ENCODE measurements around the gene CST7.

DNA sequence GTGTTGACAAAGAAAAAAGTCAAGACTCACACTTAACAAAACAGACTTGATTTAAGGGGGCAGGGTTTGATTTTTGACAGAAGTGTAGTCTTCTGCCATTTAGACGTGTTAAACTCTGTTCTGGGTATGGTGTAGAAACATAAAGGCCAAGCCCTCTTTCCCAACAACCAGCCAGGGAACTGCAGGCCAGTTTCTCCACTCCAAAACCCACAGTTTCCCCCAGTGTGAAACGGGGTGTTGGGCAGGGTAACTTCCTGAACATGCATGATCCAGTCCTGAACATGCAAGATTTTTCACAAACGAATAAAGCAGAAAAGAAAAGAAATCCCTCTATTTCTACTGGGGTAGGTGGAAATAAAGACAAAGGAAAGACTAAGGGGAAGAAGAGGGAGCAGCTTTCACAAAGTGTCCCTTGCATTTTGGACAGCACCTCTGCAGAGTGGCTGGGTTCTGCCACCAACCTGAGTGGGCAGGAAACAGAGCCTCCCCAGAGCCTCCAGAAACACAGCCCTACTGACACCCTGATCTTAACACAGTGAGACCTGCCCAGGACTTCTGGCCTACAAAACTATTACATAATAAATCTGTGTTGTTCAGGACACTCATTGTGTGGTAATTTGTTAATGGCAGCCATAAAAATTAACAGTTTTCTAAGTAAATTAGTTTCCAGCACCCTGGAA is 36.0 kb downstream of the CST7 start:
- TF ChIP-seq, protein P1, sequence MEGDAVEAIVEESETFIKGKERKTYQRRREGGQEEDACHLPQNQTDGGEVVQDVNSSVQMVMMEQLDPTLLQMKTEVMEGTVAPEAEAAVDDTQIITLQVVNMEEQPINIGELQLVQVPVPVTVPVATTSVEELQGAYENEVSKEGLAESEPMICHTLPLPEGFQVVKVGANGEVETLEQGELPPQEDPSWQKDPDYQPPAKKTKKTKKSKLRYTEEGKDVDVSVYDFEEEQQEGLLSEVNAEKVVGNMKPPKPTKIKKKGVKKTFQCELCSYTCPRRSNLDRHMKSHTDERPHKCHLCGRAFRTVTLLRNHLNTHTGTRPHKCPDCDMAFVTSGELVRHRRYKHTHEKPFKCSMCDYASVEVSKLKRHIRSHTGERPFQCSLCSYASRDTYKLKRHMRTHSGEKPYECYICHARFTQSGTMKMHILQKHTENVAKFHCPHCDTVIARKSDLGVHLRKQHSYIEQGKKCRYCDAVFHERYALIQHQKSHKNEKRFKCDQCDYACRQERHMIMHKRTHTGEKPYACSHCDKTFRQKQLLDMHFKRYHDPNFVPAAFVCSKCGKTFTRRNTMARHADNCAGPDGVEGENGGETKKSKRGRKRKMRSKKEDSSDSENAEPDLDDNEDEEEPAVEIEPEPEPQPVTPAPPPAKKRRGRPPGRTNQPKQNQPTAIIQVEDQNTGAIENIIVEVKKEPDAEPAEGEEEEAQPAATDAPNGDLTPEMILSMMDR (IDR thresholded peaks at IDR 0.05; ENCODE audit: poor library complexity, severe bottlenecking): no peak
- TF ChIP-seq EP300 (conservative IDR thresholded peaks at IDR 0.05; ENCODE audit: poor library complexity, severe bottlenecking) (no peak), EZH2 (IDR thresholded peaks at IDR 0.05; ENCODE audit: borderline replicate concordance, insufficient read depth, low read length, poor library complexity, severe bottlenecking) (no peak)
- TF ChIP-seq, protein P2, sequence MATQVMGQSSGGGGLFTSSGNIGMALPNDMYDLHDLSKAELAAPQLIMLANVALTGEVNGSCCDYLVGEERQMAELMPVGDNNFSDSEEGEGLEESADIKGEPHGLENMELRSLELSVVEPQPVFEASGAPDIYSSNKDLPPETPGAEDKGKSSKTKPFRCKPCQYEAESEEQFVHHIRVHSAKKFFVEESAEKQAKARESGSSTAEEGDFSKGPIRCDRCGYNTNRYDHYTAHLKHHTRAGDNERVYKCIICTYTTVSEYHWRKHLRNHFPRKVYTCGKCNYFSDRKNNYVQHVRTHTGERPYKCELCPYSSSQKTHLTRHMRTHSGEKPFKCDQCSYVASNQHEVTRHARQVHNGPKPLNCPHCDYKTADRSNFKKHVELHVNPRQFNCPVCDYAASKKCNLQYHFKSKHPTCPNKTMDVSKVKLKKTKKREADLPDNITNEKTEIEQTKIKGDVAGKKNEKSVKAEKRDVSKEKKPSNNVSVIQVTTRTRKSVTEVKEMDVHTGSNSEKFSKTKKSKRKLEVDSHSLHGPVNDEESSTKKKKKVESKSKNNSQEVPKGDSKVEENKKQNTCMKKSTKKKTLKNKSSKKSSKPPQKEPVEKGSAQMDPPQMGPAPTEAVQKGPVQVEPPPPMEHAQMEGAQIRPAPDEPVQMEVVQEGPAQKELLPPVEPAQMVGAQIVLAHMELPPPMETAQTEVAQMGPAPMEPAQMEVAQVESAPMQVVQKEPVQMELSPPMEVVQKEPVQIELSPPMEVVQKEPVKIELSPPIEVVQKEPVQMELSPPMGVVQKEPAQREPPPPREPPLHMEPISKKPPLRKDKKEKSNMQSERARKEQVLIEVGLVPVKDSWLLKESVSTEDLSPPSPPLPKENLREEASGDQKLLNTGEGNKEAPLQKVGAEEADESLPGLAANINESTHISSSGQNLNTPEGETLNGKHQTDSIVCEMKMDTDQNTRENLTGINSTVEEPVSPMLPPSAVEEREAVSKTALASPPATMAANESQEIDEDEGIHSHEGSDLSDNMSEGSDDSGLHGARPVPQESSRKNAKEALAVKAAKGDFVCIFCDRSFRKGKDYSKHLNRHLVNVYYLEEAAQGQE (IDR thresholded peaks at IDR 0.05; ENCODE audit: borderline replicate concordance): no peak
